GM12892 (cell line): ENCODE measurements around the gene ZNF579.

Experiments
- POLR2A ChIP-seq: IDR thresholded peaks from 2 replicates; pipeline ENCODE4 v1.6.1; 2011; ENCODE audit warnings: low read depth, low read length, control low read depth
- POLR2AphosphoS5 ChIP-seq: IDR thresholded peaks from 2 replicates; pipeline ENCODE4 v1.6.1; 2011; ENCODE audit warnings: low read depth, low read length, control low read depth
- TAF1 ChIP-seq: IDR thresholded peaks from 2 replicates; pipeline ENCODE4 v1.6.1; 2011; ENCODE audit warnings: low read depth, mild to moderate bottlenecking, control low read depth, low read length, borderline replicate concordance

DNA sequence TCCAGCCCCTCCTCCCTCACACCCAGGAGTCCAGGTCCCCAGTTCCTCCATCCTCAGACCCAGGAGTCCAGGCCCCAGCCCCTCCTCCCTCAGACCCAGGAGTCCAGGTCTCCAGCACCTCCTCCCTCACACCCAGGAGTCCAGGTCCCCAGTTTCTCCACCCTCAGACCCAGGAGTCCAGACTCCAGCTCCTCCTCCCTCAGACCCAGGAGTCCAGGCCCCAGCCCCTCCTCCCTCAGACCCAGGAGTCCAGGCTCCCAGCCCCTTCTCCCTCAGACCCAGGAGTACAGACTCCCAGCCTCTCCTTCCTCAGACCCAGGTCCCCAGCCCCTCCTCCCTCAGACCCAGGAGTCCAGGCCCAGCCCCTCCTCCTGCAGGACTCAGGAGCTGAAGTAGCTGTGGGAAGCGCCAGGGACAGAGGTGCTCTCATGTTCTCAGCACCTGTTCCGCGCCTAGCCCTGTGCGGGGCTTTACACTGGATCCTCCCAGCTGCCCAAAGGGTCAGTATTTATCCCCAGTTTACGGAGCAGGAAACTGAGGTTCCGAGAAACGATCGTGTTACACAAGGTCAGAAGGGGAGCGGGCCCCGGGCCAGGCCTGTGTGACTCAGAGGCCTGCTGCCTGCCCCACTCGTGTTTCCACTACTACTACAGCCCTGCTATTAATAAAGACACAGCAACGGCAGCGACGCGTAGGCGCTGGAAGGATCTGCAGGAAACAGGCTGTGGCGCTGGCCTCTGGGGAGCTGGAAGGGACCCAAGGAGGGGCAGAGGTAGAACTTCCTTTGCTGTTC, 33.6 kb downstream of the ZNF579 start:
- TF ChIP-seq TAF1 (no peak), POLR2A (no peak), POLR2AphosphoS5 (no peak)
